Prostate gland (tissue), 2 donors: ENCODE measurements around the gene ARL10.

Experiments used
- POLR2A ChIP-seq: fragments of 450-650 bp; IDR thresholded peaks from one replicate; pipeline ENCODE4 v1.6.1; 2016; ENCODE audit warnings: antibody characterized with exemption, mild to moderate bottlenecking
- POLR2AphosphoS5 ChIP-seq: sonication (generic); formaldehyde crosslinking; IDR thresholded peaks from one replicate; pipeline ENCODE4 v1.6.1; 2017; ENCODE audit warnings: antibody characterized with exemption
- TF ChIP-seq, protein P1 (sequence below), 4 experiments: fragments of 200-600 bp in 2 of 4; fragments of 450-650 bp in 2 of 4; sonication (generic) in 2 of 4; IDR thresholded peaks; 1 replicate in 3 of 4; 2 replicates in 1 of 4; pipeline ENCODE4 v1.5.1; 2016 to 2019; ENCODE audit warnings: antibody characterized with exemption in 4 of 4, mild to moderate bottlenecking in 2 of 4, moderate library complexity in 2 of 4

DNA sequence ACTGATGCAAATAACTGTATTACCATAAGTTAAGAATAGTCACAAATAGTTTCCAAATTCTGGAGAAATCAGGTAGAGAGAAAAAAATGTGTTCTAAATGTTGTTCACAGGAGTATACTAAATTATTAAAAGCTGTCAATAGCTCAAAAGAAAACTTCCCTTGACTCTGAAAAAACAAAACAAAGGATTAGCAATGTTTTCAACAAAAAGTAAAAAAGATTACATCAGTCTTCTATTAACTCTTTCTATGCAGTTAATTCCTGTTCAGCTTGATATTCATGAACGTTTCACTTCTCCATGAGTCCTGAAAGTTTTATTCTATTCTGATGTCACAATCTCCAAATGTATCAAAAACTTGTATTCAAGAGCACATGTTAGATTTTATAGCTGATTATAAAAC is 60.5 kb downstream of the ARL10 start:
- no peak for TF ChIP-seq POLR2A
- TF ChIP-seq, protein P1, sequence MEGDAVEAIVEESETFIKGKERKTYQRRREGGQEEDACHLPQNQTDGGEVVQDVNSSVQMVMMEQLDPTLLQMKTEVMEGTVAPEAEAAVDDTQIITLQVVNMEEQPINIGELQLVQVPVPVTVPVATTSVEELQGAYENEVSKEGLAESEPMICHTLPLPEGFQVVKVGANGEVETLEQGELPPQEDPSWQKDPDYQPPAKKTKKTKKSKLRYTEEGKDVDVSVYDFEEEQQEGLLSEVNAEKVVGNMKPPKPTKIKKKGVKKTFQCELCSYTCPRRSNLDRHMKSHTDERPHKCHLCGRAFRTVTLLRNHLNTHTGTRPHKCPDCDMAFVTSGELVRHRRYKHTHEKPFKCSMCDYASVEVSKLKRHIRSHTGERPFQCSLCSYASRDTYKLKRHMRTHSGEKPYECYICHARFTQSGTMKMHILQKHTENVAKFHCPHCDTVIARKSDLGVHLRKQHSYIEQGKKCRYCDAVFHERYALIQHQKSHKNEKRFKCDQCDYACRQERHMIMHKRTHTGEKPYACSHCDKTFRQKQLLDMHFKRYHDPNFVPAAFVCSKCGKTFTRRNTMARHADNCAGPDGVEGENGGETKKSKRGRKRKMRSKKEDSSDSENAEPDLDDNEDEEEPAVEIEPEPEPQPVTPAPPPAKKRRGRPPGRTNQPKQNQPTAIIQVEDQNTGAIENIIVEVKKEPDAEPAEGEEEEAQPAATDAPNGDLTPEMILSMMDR (IDR thresholded peaks at IDR 0.05): no peak
- no peak for TF ChIP-seq POLR2AphosphoS5
